HL-60 (cell line): Measurements from ENCODE around the gene AGBL3.

Experiments
- DNase-seq, 2 experiments: peaks; one replicate each; pipeline ENCODE4 v3.0.0-alpha.2; 2010 to 2020; ENCODE audit warnings: low read depth in 1 of 2, low spot score in 1 of 2
- H3K27ac ChIP-seq: fragments of 250-450 bp; sonication (Bioruptor Pico); replicated peaks from 2 replicates; pipeline ENCODE4 v1.5.1; 2020; ENCODE audit warnings: mild to moderate bottlenecking, moderate library complexity
- H3K27me3 ChIP-seq: fragments of 250-450 bp; sonication (Bioruptor Pico); 2 replicates; pipeline ENCODE4 v1.5.1; 2021; ENCODE audit warnings: mild to moderate bottlenecking, moderate library complexity; ENCODE audit not compliant: insufficient read depth, poor library complexity, severe bottlenecking
- H3K4me3 ChIP-seq: replicated peaks from 2 replicates; pipeline ENCODE4 v1.5.1; 2011; ENCODE audit warnings: mild to moderate bottlenecking, control low read depth, low read length; ENCODE audit not compliant: insufficient read depth
- GABPA ChIP-seq: IDR thresholded peaks from 2 replicates; pipeline ENCODE4 v1.6.1; 2012; ENCODE audit warnings: low read depth
- POLR2AphosphoS5 ChIP-seq: IDR thresholded peaks from 2 replicates; pipeline ENCODE4 v1.6.1; 2012; ENCODE audit warnings: low read depth
- SPI1 ChIP-seq: IDR thresholded peaks from 2 replicates; pipeline ENCODE4 v1.6.1; 2012; ENCODE audit warnings: low read depth, mild to moderate bottlenecking, borderline replicate concordance
- TF ChIP-seq, protein P1 (sequence below): IDR thresholded peaks from 2 replicates; pipeline ENCODE4 v1.6.1; 2012; ENCODE audit warnings: low read depth; ENCODE audit not compliant: insufficient replicate concordance
- TF ChIP-seq, protein P2 (sequence below): IDR thresholded peaks from one replicate; pipeline ENCODE4 v1.5.1; 2011; ENCODE audit warnings: low read length, control low read depth, inconsistent platforms; ENCODE audit not compliant: insufficient read depth

AGBL3 gene

DNA sequence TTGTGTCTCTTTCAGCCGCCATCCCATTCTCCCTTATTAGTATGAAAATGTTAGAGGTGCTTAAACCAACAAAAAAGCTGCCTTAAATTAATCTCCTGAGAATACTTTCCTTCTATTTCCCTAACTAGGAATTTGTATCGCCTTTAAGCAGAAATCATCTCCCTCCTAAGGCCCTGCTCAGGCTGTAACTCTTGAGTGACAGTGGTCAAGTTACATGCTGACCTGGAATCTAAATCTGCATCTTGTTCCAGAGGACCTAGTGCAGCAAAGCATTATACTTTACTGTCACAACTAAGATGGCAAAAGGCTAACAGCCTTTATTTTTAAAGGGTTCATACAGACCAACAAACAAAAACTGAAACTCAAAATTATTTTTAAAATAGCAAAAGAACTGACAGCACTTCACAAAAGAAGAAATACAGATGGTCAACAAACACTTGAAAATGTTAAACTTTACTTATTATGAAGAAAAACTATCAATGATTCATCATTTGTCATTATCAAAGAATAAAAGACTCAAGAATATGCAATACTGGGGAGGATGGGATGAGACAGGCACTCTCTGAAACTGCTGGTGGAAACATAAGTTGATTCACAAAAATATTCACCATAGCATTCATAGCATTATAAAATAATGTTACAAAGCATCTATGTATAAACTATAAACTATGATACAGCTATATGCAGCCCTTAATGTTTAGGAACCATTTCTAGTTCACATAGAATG, 173.2 kb downstream of the AGBL3 start:
- no peak for DNase-seq
- TF ChIP-seq, protein P1, sequence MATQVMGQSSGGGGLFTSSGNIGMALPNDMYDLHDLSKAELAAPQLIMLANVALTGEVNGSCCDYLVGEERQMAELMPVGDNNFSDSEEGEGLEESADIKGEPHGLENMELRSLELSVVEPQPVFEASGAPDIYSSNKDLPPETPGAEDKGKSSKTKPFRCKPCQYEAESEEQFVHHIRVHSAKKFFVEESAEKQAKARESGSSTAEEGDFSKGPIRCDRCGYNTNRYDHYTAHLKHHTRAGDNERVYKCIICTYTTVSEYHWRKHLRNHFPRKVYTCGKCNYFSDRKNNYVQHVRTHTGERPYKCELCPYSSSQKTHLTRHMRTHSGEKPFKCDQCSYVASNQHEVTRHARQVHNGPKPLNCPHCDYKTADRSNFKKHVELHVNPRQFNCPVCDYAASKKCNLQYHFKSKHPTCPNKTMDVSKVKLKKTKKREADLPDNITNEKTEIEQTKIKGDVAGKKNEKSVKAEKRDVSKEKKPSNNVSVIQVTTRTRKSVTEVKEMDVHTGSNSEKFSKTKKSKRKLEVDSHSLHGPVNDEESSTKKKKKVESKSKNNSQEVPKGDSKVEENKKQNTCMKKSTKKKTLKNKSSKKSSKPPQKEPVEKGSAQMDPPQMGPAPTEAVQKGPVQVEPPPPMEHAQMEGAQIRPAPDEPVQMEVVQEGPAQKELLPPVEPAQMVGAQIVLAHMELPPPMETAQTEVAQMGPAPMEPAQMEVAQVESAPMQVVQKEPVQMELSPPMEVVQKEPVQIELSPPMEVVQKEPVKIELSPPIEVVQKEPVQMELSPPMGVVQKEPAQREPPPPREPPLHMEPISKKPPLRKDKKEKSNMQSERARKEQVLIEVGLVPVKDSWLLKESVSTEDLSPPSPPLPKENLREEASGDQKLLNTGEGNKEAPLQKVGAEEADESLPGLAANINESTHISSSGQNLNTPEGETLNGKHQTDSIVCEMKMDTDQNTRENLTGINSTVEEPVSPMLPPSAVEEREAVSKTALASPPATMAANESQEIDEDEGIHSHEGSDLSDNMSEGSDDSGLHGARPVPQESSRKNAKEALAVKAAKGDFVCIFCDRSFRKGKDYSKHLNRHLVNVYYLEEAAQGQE: no peak
- TF ChIP-seq, protein P2, sequence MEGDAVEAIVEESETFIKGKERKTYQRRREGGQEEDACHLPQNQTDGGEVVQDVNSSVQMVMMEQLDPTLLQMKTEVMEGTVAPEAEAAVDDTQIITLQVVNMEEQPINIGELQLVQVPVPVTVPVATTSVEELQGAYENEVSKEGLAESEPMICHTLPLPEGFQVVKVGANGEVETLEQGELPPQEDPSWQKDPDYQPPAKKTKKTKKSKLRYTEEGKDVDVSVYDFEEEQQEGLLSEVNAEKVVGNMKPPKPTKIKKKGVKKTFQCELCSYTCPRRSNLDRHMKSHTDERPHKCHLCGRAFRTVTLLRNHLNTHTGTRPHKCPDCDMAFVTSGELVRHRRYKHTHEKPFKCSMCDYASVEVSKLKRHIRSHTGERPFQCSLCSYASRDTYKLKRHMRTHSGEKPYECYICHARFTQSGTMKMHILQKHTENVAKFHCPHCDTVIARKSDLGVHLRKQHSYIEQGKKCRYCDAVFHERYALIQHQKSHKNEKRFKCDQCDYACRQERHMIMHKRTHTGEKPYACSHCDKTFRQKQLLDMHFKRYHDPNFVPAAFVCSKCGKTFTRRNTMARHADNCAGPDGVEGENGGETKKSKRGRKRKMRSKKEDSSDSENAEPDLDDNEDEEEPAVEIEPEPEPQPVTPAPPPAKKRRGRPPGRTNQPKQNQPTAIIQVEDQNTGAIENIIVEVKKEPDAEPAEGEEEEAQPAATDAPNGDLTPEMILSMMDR: no peak
- TF ChIP-seq SPI1: no peak
- no peak for TF ChIP-seq POLR2AphosphoS5
- TF ChIP-seq GABPA: no peak
- no peak overlapping the region for H3K4me3 ChIP-seq
- H3K27ac ChIP-seq: peak overlapping the region; percentile 92
- H3K27me3 ChIP-seq: no peaks in the 10 kb centered on the region

DNA sequence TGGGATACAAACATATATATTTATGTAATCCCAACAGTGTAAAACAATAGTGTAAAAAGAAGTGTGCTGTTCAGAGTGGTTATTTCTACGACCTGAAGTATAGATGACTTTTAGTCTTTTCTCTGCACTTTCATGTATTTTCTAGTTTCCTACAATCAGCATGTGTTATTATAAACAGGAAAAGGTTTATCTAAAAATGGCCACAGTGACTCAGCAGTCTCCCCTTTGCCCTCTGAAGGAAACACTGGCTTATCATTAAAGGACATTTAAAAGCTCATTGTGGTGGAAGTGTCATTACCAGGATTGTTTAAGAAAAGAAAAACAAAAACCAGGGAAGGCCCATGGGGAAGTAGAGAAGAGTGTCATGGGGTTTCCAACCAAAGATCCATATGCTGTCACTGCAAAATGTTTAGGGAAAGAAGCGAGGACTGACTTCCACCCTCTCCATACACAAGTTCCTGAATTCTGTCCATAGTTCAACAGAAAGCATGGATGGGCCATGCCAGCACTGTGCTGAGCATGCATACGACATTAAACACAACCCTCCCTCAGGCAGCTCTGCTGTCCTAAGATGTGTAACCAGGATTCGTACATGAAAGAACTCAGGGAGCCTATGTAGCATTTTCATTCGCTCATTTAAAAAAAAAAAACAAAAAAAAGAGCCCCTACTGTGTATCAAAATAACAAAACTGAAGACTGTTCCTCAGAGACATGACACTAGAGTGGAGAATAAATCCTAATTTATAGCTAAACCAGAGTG, 174.0 kb downstream of the AGBL3 start:
- H3K4me3 ChIP-seq: no peak overlapping the region
- TF ChIP-seq, protein P2: no peak
- TF ChIP-seq, protein P1: no peak
- TF ChIP-seq GABPA (no peak), POLR2AphosphoS5 (no peak)
- no peaks in the 10 kb centered on the region for H3K27me3 ChIP-seq
- DNase-seq: no peak
- H3K27ac ChIP-seq: peak overlapping the region; percentile 92

GRCh38 chr7:135160858-135161653, 174.7 kb downstream of the AGBL3 start:
- peak in 1 of 2 experiments; percentile 82 for DNase-seq
- no peak overlapping the region for H3K4me3 ChIP-seq
- TF ChIP-seq POLR2AphosphoS5 (peak; percentile 50), GABPA (no peak), SPI1 (peak; percentile 97)
- TF ChIP-seq, protein P2: no peak
- TF ChIP-seq, protein P1: peak; percentile 77
- H3K27ac ChIP-seq: peak overlapping the region; percentile 92
- H3K27me3 ChIP-seq: no peaks in the 10 kb centered on the region
